ENCODE results near the gene COL25A1.

- no peak for TF ChIP-seq POLR2A (IDR thresholded peaks at IDR 0.05; ENCODE audit: low read depth, low read length)
- TF ChIP-seq POLR2AphosphoS5 (IDR thresholded peaks at IDR 0.05; ENCODE audit: low read depth, low read length): no peak
- no peak for TF ChIP-seq TAF1 (IDR thresholded peaks at IDR 0.05; ENCODE audit: borderline replicate concordance, low read depth, low read length)
Observed at GRCh38 chr4:108846568-108846967, 455.9 kb downstream of the COL25A1 start.

Data from GM12892 (cell line).